Lower lobe of right lung (tissue), 2 donors: ENCODE data around the gene PDE9A. TPM values are rescaled to one million over a fixed set of nuclear protein-coding genes. Genes with fewer than 3 reads are reported as not detected.

ENCODE experiments used
- ATAC-seq, 2 donors: fragments of 200-7000 bp; cut with Tn5 transposase; one replicate each; pipeline ENCODE4 v1.9.1; 2020 to 2022; ENCODE audit warnings: mild to moderate bottlenecking in 2 of 2, moderate library complexity in 2 of 2
- DNase-seq: peaks from one replicate; pipeline ENCODE4 v3.0.0-alpha.2; 2020
- H3K27ac ChIP-seq: fragments of 200-600 bp; one replicate; pipeline ENCODE4 v1.8.0; 2022
- H3K27me3 ChIP-seq: fragments of 200-600 bp; one replicate; pipeline ENCODE4 v1.8.0; 2022; ENCODE audit warnings: low read depth
- H3K36me3 ChIP-seq: fragments of 200-600 bp; one replicate; pipeline ENCODE4 v1.8.0; 2022; ENCODE audit warnings: mild to moderate bottlenecking
- H3K4me1 ChIP-seq: fragments of 200-600 bp; one replicate; pipeline ENCODE4 v1.8.0; 2022
- H3K4me3 ChIP-seq: fragments of 200-600 bp; one replicate; pipeline ENCODE4 v1.8.0; 2022; ENCODE audit warnings: mild to moderate bottlenecking
- H3K9me3 ChIP-seq: fragments of 200-600 bp; one replicate; pipeline ENCODE4 v1.8.0; 2022
- intact Hi-C: fragments of 100-400 bp; cut with DNase I; formaldehyde crosslinking; loops from one replicate; pipeline ENCODE4 v1.11.0; 2022
- total RNA-seq: library from RNA; stranded (reverse); fragmentation: NEBNext Ultra II Directional; extraction: Animal tissue kit (Norgen Biotek cat#: 25700); gene quantifications from one replicate; pipeline ENCODE4 v1.2.1, GENCODE V29; 2021
- TF ChIP-seq, protein P1 (sequence below): fragments of 200-600 bp; IDR thresholded peaks from one replicate; pipeline ENCODE4 v1.8.0; 2022; ENCODE audit warnings: antibody characterized with exemption, mild to moderate bottlenecking
- donor health status: DM: no; HTN: yes; CAD: no; lungs with severe emphysema.

The PDE9A gene
- total RNA-seq, 1 donor from 2014 or later = 12.8 TPM

DNA sequence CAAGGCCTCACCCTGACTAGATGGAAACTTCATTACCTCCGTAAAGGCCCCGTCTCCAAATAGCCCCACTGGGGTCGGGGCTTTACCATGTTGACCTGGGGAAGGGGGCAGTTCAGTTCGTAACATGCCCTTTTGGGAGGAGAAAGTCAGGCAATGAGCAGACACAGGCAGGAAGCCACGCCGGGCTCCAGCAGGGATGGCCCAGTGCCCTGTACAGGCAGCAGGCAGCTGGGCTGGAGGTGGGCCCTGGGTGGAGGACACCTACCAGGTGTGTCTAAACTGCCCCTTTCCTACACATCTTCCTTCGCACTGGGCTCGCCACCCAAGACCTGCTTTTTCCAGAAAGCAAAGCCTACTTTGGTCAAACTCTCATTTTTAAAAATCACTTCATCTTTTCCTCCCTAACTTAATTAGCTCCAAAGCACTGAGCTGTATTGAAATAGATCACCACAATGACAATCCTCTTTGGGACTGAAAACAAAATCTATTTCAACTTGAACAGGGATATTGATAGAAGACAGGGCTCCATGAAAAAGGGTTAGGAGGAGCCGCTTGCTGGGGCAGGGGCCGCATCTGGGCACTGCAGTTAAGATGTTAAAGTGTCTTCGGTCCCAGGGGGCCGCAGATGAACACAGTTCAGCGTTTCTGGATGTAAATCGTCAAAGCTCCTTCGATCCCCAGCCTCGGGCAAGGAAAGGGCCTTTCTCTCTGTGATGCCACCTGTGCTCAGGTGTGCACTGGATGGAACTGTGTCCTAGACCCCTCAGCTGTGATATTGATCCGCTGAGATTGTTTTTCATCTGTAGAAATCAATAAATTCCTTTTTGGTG lies 104.6 kb downstream of the PDE9A start:
- Histone ChIP-seq H3K27ac (no peak overlapping the region), H3K4me3 (no peak overlapping the region), H3K27me3 (no peaks in the 10 kb centered on the region), H3K9me3 (no peaks in the 10 kb centered on the region), H3K36me3 (no peaks in the 10 kb centered on the region), H3K4me1 (no peaks in the 10 kb centered on the region)
- no peak for ATAC-seq
- TF ChIP-seq, protein P1, sequence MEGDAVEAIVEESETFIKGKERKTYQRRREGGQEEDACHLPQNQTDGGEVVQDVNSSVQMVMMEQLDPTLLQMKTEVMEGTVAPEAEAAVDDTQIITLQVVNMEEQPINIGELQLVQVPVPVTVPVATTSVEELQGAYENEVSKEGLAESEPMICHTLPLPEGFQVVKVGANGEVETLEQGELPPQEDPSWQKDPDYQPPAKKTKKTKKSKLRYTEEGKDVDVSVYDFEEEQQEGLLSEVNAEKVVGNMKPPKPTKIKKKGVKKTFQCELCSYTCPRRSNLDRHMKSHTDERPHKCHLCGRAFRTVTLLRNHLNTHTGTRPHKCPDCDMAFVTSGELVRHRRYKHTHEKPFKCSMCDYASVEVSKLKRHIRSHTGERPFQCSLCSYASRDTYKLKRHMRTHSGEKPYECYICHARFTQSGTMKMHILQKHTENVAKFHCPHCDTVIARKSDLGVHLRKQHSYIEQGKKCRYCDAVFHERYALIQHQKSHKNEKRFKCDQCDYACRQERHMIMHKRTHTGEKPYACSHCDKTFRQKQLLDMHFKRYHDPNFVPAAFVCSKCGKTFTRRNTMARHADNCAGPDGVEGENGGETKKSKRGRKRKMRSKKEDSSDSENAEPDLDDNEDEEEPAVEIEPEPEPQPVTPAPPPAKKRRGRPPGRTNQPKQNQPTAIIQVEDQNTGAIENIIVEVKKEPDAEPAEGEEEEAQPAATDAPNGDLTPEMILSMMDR = no peak
- peak; percentile 34 for DNase-seq
- intact Hi-C loops = no loop called here

GRCh38 chr21:42758721-42759593 lies 105.5 kb downstream of the PDE9A start:
- no peak for ATAC-seq
- intact Hi-C loops = no loop called here
- Histone ChIP-seq H3K4me3 (no peak overlapping the region), H3K36me3 (peaks cover 4% of the 10 kb centered on the region), H3K9me3 (no peaks in the 10 kb centered on the region), H3K27me3 (no peaks in the 10 kb centered on the region), H3K27ac (no peak overlapping the region), H3K4me1 (no peaks in the 10 kb centered on the region)
- DNase-seq = peak; percentile 16
- TF ChIP-seq, protein P1 = no peak

GRCh38 chr21:42759594-42759927 lies 106.1 kb downstream of the PDE9A start:
- peaks cover 4% of the 10 kb centered on the region for H3K36me3 ChIP-seq
- no peaks in the 10 kb centered on the region for H3K27me3 ChIP-seq
- TF ChIP-seq, protein P1 = no peak

DNA sequence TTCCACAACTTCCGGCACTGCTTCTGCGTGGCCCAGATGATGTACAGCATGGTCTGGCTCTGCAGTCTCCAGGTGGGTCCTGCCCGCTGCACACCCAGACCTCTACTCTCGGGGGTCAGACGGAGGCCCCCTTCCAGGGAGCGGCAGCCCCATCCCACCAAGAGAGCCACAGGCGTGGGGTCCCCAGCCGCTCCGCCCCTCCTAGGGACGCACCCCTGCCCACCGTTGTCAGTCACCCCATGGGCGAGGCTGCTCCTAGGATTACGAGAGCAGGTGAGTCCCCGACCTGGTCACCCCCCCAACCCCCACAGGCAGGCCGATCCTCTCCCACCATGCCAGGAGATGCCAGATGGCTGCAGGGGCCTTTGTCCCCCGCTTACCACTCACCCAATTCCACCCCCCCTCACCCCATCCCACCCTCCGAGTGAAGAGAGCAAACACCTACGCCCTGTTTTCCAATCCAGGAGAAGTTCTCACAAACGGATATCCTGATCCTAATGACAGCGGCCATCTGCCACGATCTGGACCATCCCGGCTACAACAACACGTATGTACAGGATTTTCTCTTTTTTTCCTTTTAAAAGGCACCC lies 107.0 kb downstream of the PDE9A start:
- Histone ChIP-seq H3K4me3 (no peak overlapping the region), H3K9me3 (no peaks in the 10 kb centered on the region), H3K4me1 (no peaks in the 10 kb centered on the region), H3K27me3 (no peaks in the 10 kb centered on the region), H3K36me3 (peaks cover 4% of the 10 kb centered on the region), H3K27ac (no peak overlapping the region)
- peak; percentile 30 for DNase-seq
- no peak for ATAC-seq
- TF ChIP-seq, protein P1 = no peak
- intact Hi-C loops = no loop called here

More at GRCh38 chr21:42759594-42759927, 106.1 kb downstream of the PDE9A start:
- Histone ChIP-seq H3K4me1 (no peaks in the 10 kb centered on the region), H3K4me3 (no peak overlapping the region), H3K9me3 (no peaks in the 10 kb centered on the region), H3K27ac (no peak overlapping the region)
- DNase-seq (no peak), ATAC-seq (no peak)
- intact Hi-C loops = no loop called here

- peak in 1 of 2 donors; percentile 24 for ATAC-seq
- H3K36me3 ChIP-seq = peaks cover 5% of the 10 kb centered on the region
- DNase-seq = peak; percentile 39
These were observed 107.7 kb downstream of the PDE9A start for GRCh38 chr21:42760951-42761751.

More at GRCh38 chr21:42760951-42761751, 107.7 kb downstream of the PDE9A start:
- TF ChIP-seq, protein P1 = no peak
- no peaks in the 10 kb centered on the region for H3K4me1 ChIP-seq
- no peak overlapping the region for H3K4me3 ChIP-seq
- no peaks in the 10 kb centered on the region for H3K27me3 ChIP-seq
- no peak overlapping the region for H3K27ac ChIP-seq
- intact Hi-C loops = no loop called here
- no peaks in the 10 kb centered on the region for H3K9me3 ChIP-seq
